Erythroblast (primary cell): ENCODE results near the gene ELP4.

Experiments
- DNase-seq, 2 experiments: peaks; one replicate each; lab custom pipeline; 2025; lab: John Stamatoyannopoulos, UW
- GATA1 ChIP-seq: IDR thresholded peaks from 2 replicates; pipeline ENCODE4 v1.6.1; 2011; ENCODE audit warnings: low read depth, mild to moderate bottlenecking, control low read depth, low read length, moderate library complexity
- POLR2A ChIP-seq: IDR thresholded peaks from 2 replicates; pipeline ENCODE4 v1.6.1; 2011; ENCODE audit warnings: mild to moderate bottlenecking, low read length

The ELP4 gene

GRCh38 chr11:31812383-31813381, 303.1 kb downstream of the ELP4 start:
- TF ChIP-seq GATA1 (no peak), POLR2A (no peak)
- DNase-seq, result peak in 1 of 2 experiments; percentile 34

- no peak for TF ChIP-seq GATA1
- TF ChIP-seq POLR2A, result no peak
- DNase-seq, result no peak
Measured at GRCh38 chr11:31813391-31814175, 304.0 kb downstream of the ELP4 start.

GRCh38 chr11:31814176-31814868, 304.8 kb downstream of the ELP4 start:
- DNase-seq, result no peak
- TF ChIP-seq POLR2A (no peak), GATA1 (no peak)

- peak in 1 of 2 experiments; percentile 13 for DNase-seq
- TF ChIP-seq GATA1, result no peak
- no peak for TF ChIP-seq POLR2A
Measured at GRCh38 chr11:31815711-31816467, 306.3 kb downstream of the ELP4 start.

- DNase-seq, result no peak
- no peak for TF ChIP-seq GATA1
- TF ChIP-seq POLR2A, result no peak
Measured at GRCh38 chr11:31816468-31817053, 307.0 kb downstream of the ELP4 start.

- peak; percentile 15 to 26 for DNase-seq
- no peak for TF ChIP-seq POLR2A
- TF ChIP-seq GATA1, result no peak
Measured at GRCh38 chr11:31817054-31817620, 307.6 kb downstream of the ELP4 start.

GRCh38 chr11:31817621-31818424, 308.3 kb downstream of the ELP4 start:
- TF ChIP-seq POLR2A, result no peak
- no peak for TF ChIP-seq GATA1
- DNase-seq, result peak; percentile 17 to 20

- DNase-seq, result no peak
Measured at GRCh38 chr11:31818425-31818755, 308.8 kb downstream of the ELP4 start.

GRCh38 chr11:31818874-31819331, 309.3 kb downstream of the ELP4 start:
- DNase-seq, result no peak
- TF ChIP-seq GATA1, result no peak
- no peak for TF ChIP-seq POLR2A

More at GRCh38 chr11:31818425-31818755, 308.8 kb downstream of the ELP4 start:
- no peak for TF ChIP-seq GATA1

GRCh38 chr11:31819621-31820437, 310.3 kb downstream of the ELP4 start:
- TF ChIP-seq POLR2A, result no peak
- no peak for TF ChIP-seq GATA1
- peak in 1 of 2 experiments; percentile 30 for DNase-seq

- TF ChIP-seq POLR2A (no peak), GATA1 (no peak)
- no peak for DNase-seq
Measured at GRCh38 chr11:31820438-31820818, 310.9 kb downstream of the ELP4 start.
